Vagina (tissue), 2 donors: Measurements from ENCODE around the gene APH1A. TPM values are rescaled to one million over a fixed set of nuclear protein-coding genes. Genes with fewer than 3 reads are reported as not detected.

Experiments used
- DNase-seq, 2 donors: peaks; one replicate each; pipeline ENCODE4 v3.0.0-alpha.2; 2017; ENCODE audit errors: extremely low spot score in 2 of 2
- H3K27ac ChIP-seq: fragments of 200-600 bp; sonication (generic); one replicate; pipeline ENCODE4 v1.5.1; 2019
- H3K27me3 ChIP-seq: fragments of 200-600 bp; sonication (generic); one replicate; pipeline ENCODE4 v1.5.1; 2019
- H3K36me3 ChIP-seq, 2 donors: fragments of 200-600 bp; sonication (generic); one replicate each; pipeline ENCODE4 v1.5.1; 2017 to 2019
- H3K4me1 ChIP-seq: fragments of 200-600 bp; sonication (generic); one replicate; pipeline ENCODE4 v1.5.1; 2019
- H3K4me3 ChIP-seq, 2 donors: fragments of 200-600 bp; sonication (generic); 1 replicate in 1 of 2; 2 replicates in 1 of 2; pipeline ENCODE4 v1.5.1; 2016 to 2019
- H3K9me3 ChIP-seq: fragments of 200-600 bp; sonication (generic); one replicate; pipeline ENCODE4 v1.5.1; 2019
- POLR2A ChIP-seq, 2 donors: fragments of 450-650 bp; IDR thresholded peaks; one replicate each; pipeline ENCODE4 v1.6.1; 2017; ENCODE audit warnings: antibody characterized with exemption in 2 of 2, mild to moderate bottlenecking in 2 of 2, moderate library complexity in 2 of 2
- POLR2AphosphoS5 ChIP-seq, 2 donors: sonication (generic); formaldehyde crosslinking; IDR thresholded peaks; one replicate each; pipeline ENCODE4 v1.9.0; 2017; ENCODE audit warnings: antibody characterized with exemption in 2 of 2, mild to moderate bottlenecking in 2 of 2, low read depth in 1 of 2; ENCODE audit not compliant: insufficient read depth in 1 of 2
- intact Hi-C: fragments of 100-400 bp; cut with DNase I; formaldehyde crosslinking; loops from one replicate; pipeline ENCODE4 v1.15.1; 2023
- total RNA-seq: library from RNA; depleted of rRNA; stranded (reverse); fragments of >200 nt; gene quantifications from one replicate; pipeline ENCODE4 v1.2.3, GENCODE V29; 2016
- TF ChIP-seq, protein P1 (sequence below), 3 experiments: fragments of 450-650 bp in 2 of 3; fragments of 200-600 bp in 1 of 3; sonication (generic) in 1 of 3; IDR thresholded peaks; one replicate each; pipeline ENCODE4 v1.5.1; 2017 to 2019; ENCODE audit warnings: antibody characterized with exemption in 3 of 3, mild to moderate bottlenecking in 2 of 3, moderate library complexity in 2 of 3

APH1A gene
- total RNA-seq, 1 donor from 2014 or later: 52.8 TPM

DNA sequence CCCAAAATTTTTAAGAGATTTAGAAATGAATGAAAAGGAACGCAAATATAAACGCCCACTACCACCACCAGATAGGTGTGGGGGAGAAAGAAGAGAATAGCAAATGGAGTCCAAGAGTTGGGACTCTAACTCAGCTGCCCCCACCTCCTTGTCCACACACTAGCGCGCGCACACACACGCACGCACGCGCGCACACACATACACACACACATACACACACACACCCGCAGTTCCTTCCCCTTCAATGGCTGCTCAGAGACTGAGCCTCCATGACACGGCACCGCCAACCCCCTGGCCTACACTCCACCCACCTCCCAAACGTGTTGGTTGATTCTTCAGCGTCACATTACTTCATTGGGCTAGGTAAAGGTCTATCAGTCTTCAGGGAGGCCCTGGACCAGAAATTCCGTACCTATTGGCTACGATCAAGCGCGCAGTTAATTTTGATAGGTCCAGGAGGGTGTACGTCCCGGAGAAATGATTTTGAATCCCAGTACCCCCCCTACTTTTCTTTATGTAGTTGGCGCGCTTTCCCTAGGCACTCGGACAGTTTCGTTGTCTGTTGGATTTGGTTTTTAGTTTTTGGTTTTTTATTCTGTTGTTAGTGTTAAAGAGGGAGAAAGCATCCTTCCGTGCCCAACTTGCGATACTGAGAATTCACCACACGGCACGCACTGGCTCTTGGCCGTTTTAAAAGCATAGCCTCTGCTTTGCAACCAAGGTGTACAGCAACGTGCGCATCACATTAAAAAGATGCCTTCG lies 32.8 kb downstream of the APH1A start, which contains the start of gene ANP32E:
ANP32E (minus strand) TSS at position 261 of the 762 bp plus-strand sequence. CDS start 326 bp downstream, outside the sequence.
- Histone ChIP-seq H3K9me3 (no peaks in the 10 kb centered on the region), H3K36me3 (no peaks in the 10 kb centered on the region), H3K4me1 (peaks cover 18% of the 10 kb centered on the region), H3K27ac (peak within 1 kb of the TSS; percentile 99), H3K4me3 (peak within 1 kb of the TSS; percentile 71 to 93), H3K27me3 (no peaks in the 10 kb centered on the region)
- intact Hi-C loops: no loop called here
- peak in 1 of 2 donors; percentile 81 for TF ChIP-seq POLR2A (IDR thresholded peaks at IDR 0.05)
- TF ChIP-seq, protein P1, sequence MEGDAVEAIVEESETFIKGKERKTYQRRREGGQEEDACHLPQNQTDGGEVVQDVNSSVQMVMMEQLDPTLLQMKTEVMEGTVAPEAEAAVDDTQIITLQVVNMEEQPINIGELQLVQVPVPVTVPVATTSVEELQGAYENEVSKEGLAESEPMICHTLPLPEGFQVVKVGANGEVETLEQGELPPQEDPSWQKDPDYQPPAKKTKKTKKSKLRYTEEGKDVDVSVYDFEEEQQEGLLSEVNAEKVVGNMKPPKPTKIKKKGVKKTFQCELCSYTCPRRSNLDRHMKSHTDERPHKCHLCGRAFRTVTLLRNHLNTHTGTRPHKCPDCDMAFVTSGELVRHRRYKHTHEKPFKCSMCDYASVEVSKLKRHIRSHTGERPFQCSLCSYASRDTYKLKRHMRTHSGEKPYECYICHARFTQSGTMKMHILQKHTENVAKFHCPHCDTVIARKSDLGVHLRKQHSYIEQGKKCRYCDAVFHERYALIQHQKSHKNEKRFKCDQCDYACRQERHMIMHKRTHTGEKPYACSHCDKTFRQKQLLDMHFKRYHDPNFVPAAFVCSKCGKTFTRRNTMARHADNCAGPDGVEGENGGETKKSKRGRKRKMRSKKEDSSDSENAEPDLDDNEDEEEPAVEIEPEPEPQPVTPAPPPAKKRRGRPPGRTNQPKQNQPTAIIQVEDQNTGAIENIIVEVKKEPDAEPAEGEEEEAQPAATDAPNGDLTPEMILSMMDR (IDR thresholded peaks at IDR 0.05): peak in 1 of 3 experiments; percentile 16
- peak; percentile 91 to 92 for TF ChIP-seq POLR2AphosphoS5 (IDR thresholded peaks at IDR 0.05; ENCODE audit: insufficient read depth in 1 of 2, low read depth in 1 of 2)
- peak; percentile 98 to 99 for DNase-seq

DNA sequence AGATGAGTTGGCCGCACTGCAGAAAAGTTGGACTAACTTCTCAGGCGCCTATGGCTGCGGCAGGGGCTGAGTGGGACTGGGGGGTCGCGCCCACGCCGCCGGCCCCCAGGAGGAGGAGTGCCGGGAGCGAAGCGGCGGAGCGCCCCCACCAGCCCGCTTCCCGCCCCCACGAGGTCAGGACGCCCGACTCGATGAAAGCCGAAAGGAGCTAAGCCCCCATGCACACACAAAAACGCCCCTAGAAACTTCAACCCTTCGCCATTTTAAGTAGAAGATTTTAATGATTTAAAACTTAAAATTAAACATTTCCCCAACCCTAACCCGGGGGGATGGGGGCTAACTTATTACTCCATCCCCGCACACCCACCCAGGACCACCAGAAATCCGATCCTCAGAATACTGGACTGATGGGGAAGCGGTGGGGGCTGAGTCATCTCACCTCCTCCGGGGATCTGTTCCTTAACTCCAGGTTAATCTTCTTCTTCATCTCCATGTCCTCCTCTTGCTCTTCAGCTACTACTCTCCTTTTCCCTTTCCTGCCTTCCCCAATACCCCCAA lies 33.4 kb downstream of the APH1A start:
- no peaks in the 10 kb centered on the region for H3K36me3 ChIP-seq
- H3K4me3 ChIP-seq: peak overlapping the region; percentile 71 to 93
- no peaks in the 10 kb centered on the region for H3K9me3 ChIP-seq
- H3K27me3 ChIP-seq: no peaks in the 10 kb centered on the region
- TF ChIP-seq POLR2AphosphoS5 (IDR thresholded peaks at IDR 0.05; ENCODE audit: insufficient read depth in 1 of 2, low read depth in 1 of 2): no peak
- TF ChIP-seq, protein P1 (IDR thresholded peaks at IDR 0.05): no peak
- no peak for TF ChIP-seq POLR2A (IDR thresholded peaks at IDR 0.05)
- no peak for DNase-seq
- H3K27ac ChIP-seq: peak overlapping the region; percentile 99
- peaks cover 18% of the 10 kb centered on the region for H3K4me1 ChIP-seq
- intact Hi-C loops: no loop called here

DNA sequence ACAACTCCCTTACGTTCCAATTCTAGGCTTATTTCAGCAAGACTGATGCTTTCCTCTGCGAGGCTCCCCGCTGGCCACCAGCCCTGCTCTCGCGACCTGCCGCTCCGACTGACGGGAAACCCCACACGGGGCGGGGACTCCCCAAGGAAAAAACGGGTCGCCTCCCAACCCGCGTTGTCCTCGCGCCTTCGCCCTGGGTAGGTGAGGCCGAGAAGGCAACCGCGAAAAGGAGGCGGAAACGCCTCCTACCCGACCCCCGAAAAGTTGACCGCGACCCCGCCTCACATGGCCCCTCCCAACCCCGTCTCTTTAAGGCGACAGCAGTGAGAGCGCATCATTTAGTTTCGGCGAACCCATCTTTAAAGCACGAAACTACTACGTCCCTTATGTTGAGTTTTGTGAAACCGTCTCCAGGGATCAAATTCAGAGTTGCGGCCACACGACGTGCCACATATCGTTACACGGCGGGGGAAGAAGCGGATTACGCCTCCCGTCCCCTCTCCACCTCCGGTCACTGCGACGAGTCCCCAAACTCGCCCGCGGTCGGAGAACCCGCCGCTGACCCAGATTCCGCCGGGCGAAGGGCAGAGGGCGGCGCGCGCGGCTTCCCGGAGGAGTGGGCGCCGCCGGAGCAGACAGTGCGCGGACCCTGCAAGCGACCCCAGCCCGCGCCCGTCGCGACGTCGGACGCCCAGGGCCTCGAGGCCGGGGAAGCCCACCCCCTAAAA lies 34.1 kb downstream of the APH1A start:
- DNase-seq: peak in 1 of 2 donors; percentile 93
- Histone ChIP-seq H3K4me1 (peaks cover 18% of the 10 kb centered on the region), H3K4me3 (peak overlapping the region; percentile 71 to 93), H3K27me3 (no peaks in the 10 kb centered on the region), H3K9me3 (no peaks in the 10 kb centered on the region), H3K36me3 (no peaks in the 10 kb centered on the region), H3K27ac (peak overlapping the region; percentile 99)
- intact Hi-C loops: no loop called here
- TF ChIP-seq POLR2AphosphoS5 (IDR thresholded peaks at IDR 0.05; ENCODE audit: insufficient read depth in 1 of 2, low read depth in 1 of 2) (peak; percentile 73 to 95), POLR2A (IDR thresholded peaks at IDR 0.05) (peak in 1 of 2 donors; percentile 51)
- TF ChIP-seq, protein P1 (IDR thresholded peaks at IDR 0.05): no peak

GRCh38 chr1:150234309-150234565 lies 34.6 kb downstream of the APH1A start:
- H3K27me3 ChIP-seq: no peaks in the 10 kb centered on the region
- intact Hi-C loops: no loop called here

More at GRCh38 chr1:150234309-150234565, 34.6 kb downstream of the APH1A start:
- TF ChIP-seq POLR2A (IDR thresholded peaks at IDR 0.05) (no peak), POLR2AphosphoS5 (IDR thresholded peaks at IDR 0.05; ENCODE audit: insufficient read depth in 1 of 2, low read depth in 1 of 2) (no peak)
- TF ChIP-seq, protein P1 (IDR thresholded peaks at IDR 0.05): no peak
- Histone ChIP-seq H3K9me3 (no peaks in the 10 kb centered on the region), H3K4me1 (peaks cover 18% of the 10 kb centered on the region), H3K36me3 (peaks cover 0 to 4% of the 10 kb centered on the region in 2 donors), H3K4me3 (peak overlapping the region; percentile 71 to 93), H3K27ac (peak overlapping the region; percentile 99)
- no peak for DNase-seq
